ENCODE measurements around the gene TNS1. TPM values are rescaled to one million over a fixed set of nuclear protein-coding genes. Genes with fewer than 3 reads are reported as not detected.

The TNS1 gene
- total RNA-seq, 2 experiments from 2014 or later = 11.0 to 13.5 TPM

DNA sequence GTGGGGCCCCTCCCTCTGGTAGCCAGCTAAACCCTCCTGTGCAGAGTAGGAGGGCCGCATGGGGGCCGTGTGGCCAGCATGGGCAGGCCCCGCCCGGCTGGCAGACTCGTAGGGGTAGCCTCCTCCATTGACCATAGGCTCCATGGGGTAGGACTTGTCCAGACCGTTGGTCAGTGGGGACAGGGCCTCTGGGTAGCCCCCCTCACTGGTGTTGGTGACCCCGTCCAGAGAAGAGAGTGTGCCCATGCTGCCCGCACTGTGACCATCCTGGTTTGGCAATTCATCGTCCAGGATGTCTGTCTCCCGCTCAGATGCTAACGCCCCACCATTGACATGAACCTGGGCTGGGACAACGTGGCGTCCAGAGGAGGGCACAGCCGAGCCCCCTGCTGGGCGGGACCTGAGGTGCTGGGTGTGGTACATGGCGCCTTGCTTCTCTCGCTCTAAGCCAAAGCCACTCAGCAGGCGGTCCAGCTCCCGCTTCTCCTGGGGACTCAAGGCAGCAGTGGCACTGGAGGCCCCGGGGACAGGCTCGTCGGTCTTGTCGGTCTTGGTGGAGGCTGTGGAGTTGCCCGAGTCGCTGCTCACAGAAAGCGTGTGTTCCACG is 154.3 kb downstream of the TNS1 start:
- CTCF ChIA-PET = no interaction called here

GRCh38 chr2:217847552-217848350 is 155.0 kb downstream of the TNS1 start:
- no peak overlapping the region for H3K27ac Mint-ChIP-seq
- no peaks in the 10 kb centered on the region for H3K4me1 Mint-ChIP-seq
- H3K36me3 Mint-ChIP-seq (ENCODE audit: low read depth) = no peaks in the 10 kb centered on the region
- H3K27me3 Mint-ChIP-seq = no peaks in the 10 kb centered on the region
- POLR2A ChIA-PET = no interaction called here
- H3K9me3 Mint-ChIP-seq = no peaks in the 10 kb centered on the region
- CTCF ChIA-PET = no interaction called here
- H3K4me3 Mint-ChIP-seq = no peak overlapping the region
- DNase-seq = no peak

More for the DNA sequence above, 154.3 kb downstream of the TNS1 start:
- no peaks in the 10 kb centered on the region for H3K36me3 Mint-ChIP-seq (ENCODE audit: low read depth)
- no peak for DNase-seq
- POLR2A ChIA-PET = no interaction called here
- H3K27ac Mint-ChIP-seq = no peak overlapping the region
- no peaks in the 10 kb centered on the region for H3K27me3 Mint-ChIP-seq
- no peaks in the 10 kb centered on the region for H3K4me1 Mint-ChIP-seq
- no peaks in the 10 kb centered on the region for H3K9me3 Mint-ChIP-seq
- no peak overlapping the region for H3K4me3 Mint-ChIP-seq

GRCh38 chr2:217847115-217847514 is 155.7 kb downstream of the TNS1 start:
- Mint-ChIP-seq H3K4me1 (no peaks in the 10 kb centered on the region), H3K4me3 (no peak overlapping the region), H3K27ac (no peak overlapping the region), H3K27me3 (no peaks in the 10 kb centered on the region), H3K9me3 (no peaks in the 10 kb centered on the region), H3K36me3 (ENCODE audit: low read depth) (no peaks in the 10 kb centered on the region)
- ChIA-PET CTCF (interaction anchor here (1.0 kb wide), 1 partner anchor 43 kb away, joined by 4 read pairs; no protein-coding TSS in a partner anchor), POLR2A (no interaction called here)
- no peak for DNase-seq

GRCh38 chr2:217846321-217846743 is 156.5 kb downstream of the TNS1 start:
- H3K27ac Mint-ChIP-seq = no peak overlapping the region
- H3K4me3 Mint-ChIP-seq = no peak overlapping the region
- H3K4me1 Mint-ChIP-seq = no peaks in the 10 kb centered on the region
- DNase-seq = no peak
- ChIA-PET POLR2A (no interaction called here), CTCF (interaction anchor here (1.0 kb wide), 1 partner anchor 44 kb away, joined by 4 read pairs; no protein-coding TSS in a partner anchor)
- H3K36me3 Mint-ChIP-seq (ENCODE audit: low read depth) = no peaks in the 10 kb centered on the region
- H3K9me3 Mint-ChIP-seq = no peaks in the 10 kb centered on the region
- no peaks in the 10 kb centered on the region for H3K27me3 Mint-ChIP-seq

DNA sequence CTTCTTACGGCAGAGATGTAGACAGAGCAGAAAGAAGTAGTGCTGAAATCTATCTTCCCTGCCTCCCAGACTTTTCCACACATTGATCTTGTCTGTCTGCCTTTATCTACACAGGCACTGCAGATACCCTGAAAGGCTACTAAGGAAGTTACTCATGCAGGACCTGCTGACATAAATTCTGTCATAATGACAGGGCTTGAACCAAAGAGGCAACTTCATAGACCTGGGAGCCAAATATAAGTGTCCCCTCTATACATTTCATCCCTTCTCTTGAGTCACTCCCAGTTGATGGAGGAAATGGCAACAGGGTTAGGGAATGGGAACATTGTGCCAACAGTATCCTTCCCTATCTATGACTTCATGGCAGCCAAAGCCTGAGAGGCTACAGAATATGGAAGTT is 157.5 kb downstream of the TNS1 start:
- Mint-ChIP-seq H3K27me3 (no peaks in the 10 kb centered on the region), H3K4me1 (no peaks in the 10 kb centered on the region), H3K36me3 (ENCODE audit: low read depth) (no peaks in the 10 kb centered on the region), H3K27ac (no peak overlapping the region), H3K9me3 (no peaks in the 10 kb centered on the region), H3K4me3 (no peak overlapping the region)
- CTCF ChIA-PET = no interaction called here
- no peak for DNase-seq
- POLR2A ChIA-PET = no interaction called here

- CTCF ChIA-PET = no interaction called here
- Mint-ChIP-seq H3K27me3 (no peaks in the 10 kb centered on the region), H3K36me3 (ENCODE audit: low read depth) (no peaks in the 10 kb centered on the region), H3K4me3 (no peak overlapping the region), H3K4me1 (no peaks in the 10 kb centered on the region), H3K27ac (no peak overlapping the region), H3K9me3 (no peaks in the 10 kb centered on the region)
- no peak for DNase-seq
- POLR2A ChIA-PET = no interaction called here
Observed at GRCh38 chr2:217844696-217845095, 158.1 kb downstream of the TNS1 start.

GRCh38 chr2:217843324-217843723 is 159.5 kb downstream of the TNS1 start:
- ChIA-PET CTCF (interaction anchor here (0.6 to 0.7 kb wide), 2 partner anchors 677 to 792 kb away, joined by 3 read pairs; no protein-coding TSS in a partner anchor), POLR2A (no interaction called here)
- Mint-ChIP-seq H3K4me3 (no peak overlapping the region), H3K36me3 (ENCODE audit: low read depth) (no peaks in the 10 kb centered on the region), H3K9me3 (no peaks in the 10 kb centered on the region), H3K27ac (no peak overlapping the region), H3K4me1 (no peaks in the 10 kb centered on the region), H3K27me3 (no peaks in the 10 kb centered on the region)
- no peak for DNase-seq

GRCh38 chr2:217842017-217842416 is 160.8 kb downstream of the TNS1 start:
- no peak for DNase-seq
- no peak overlapping the region for H3K27ac Mint-ChIP-seq
- H3K9me3 Mint-ChIP-seq = no peaks in the 10 kb centered on the region
- ChIA-PET POLR2A (no interaction called here), CTCF (no interaction called here)
- H3K36me3 Mint-ChIP-seq (ENCODE audit: low read depth) = no peaks in the 10 kb centered on the region
- H3K4me1 Mint-ChIP-seq = no peaks in the 10 kb centered on the region
- H3K27me3 Mint-ChIP-seq = no peaks in the 10 kb centered on the region
- H3K4me3 Mint-ChIP-seq = no peak overlapping the region

DNA sequence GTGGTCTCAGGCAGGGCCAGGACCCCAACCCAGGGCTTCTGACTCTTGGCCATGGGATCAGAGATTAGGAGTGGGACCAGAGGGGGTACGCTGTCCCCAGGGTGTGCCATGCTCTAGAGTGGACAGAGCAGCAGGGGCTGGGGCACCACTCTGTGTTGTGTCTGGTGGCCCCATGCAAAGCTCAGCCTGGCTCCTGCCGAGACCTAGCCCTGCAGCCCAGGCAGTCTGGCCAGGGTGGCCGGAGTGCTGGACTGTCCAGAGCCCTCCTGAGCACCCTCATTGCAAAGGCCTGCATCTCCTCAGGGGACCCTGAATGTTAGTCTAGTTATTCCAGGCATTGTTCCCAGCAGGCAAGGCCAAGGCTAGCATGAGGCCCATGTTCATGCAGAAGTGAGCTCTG is 162.3 kb downstream of the TNS1 start:
- H3K36me3 Mint-ChIP-seq (ENCODE audit: low read depth) = no peaks in the 10 kb centered on the region
- CTCF ChIA-PET = no interaction called here
- no peaks in the 10 kb centered on the region for H3K27me3 Mint-ChIP-seq

DNA sequence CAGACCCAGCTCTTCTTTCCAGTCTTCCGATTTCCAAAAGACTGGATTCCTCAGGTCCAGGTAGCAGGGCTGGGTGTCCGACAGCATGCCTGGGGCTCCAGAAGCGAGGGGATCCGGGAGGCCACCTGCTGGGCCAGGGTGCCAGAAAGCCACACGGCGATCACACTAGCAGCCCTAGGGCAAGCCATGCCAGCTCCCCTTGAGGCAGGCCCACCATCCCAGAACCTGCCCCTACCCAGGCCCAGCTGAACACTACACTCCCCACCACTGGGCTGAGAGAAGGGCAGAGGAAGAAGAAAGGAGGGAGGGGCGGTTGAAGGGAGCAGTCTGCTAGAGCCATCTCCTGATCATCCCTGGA is 163.1 kb downstream of the TNS1 start:
- Mint-ChIP-seq H3K9me3 (no peaks in the 10 kb centered on the region), H3K27me3 (no peaks in the 10 kb centered on the region), H3K4me3 (no peak overlapping the region), H3K4me1 (no peaks in the 10 kb centered on the region), H3K36me3 (ENCODE audit: low read depth) (no peaks in the 10 kb centered on the region), H3K27ac (no peak overlapping the region)
- ChIA-PET POLR2A (no interaction called here), CTCF (no interaction called here)
- no peak for DNase-seq

More for the DNA sequence above, 162.3 kb downstream of the TNS1 start:
- Mint-ChIP-seq H3K27ac (no peak overlapping the region), H3K9me3 (no peaks in the 10 kb centered on the region), H3K4me3 (no peak overlapping the region), H3K4me1 (no peaks in the 10 kb centered on the region)
- DNase-seq = no peak
- POLR2A ChIA-PET = no interaction called here

DNA sequence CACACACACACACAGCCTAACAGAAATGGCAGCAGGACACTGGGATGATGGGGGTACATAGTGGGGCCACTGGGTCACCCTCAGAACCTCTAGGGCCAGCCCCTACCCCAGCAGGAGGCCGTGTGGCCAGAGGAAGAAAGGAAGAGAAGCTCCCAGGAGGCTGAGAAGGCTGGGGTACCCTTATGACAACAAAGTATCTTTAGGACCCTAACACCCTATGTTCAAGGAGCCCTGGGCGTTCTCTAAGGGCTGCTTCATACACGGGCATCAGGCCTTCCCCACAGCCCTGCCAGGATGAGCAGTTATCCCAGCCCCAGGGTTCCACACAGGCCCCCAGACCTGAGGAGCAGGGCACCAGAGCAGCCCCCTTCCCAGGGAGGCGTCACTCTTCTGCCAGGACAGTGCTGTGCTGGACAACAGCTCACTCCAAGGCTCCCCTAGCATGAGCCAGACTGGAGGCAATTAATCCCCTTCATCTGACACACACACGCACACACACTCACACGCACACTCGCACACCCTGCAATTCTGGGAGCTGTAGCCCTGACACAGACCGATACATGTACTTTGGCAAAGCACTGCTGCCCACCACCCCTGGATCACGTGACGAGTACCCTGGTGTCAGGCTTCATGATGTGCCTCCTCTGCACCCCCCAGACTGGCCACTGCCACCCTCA is 163.6 kb downstream of the TNS1 start:
- no peaks in the 10 kb centered on the region for H3K27me3 Mint-ChIP-seq
- DNase-seq = no peak
- no peak overlapping the region for H3K27ac Mint-ChIP-seq
- no peak overlapping the region for H3K4me3 Mint-ChIP-seq
- no peaks in the 10 kb centered on the region for H3K4me1 Mint-ChIP-seq
- no peaks in the 10 kb centered on the region for H3K9me3 Mint-ChIP-seq
- ChIA-PET CTCF (no interaction called here), POLR2A (no interaction called here)
- no peaks in the 10 kb centered on the region for H3K36me3 Mint-ChIP-seq (ENCODE audit: low read depth)

DNA sequence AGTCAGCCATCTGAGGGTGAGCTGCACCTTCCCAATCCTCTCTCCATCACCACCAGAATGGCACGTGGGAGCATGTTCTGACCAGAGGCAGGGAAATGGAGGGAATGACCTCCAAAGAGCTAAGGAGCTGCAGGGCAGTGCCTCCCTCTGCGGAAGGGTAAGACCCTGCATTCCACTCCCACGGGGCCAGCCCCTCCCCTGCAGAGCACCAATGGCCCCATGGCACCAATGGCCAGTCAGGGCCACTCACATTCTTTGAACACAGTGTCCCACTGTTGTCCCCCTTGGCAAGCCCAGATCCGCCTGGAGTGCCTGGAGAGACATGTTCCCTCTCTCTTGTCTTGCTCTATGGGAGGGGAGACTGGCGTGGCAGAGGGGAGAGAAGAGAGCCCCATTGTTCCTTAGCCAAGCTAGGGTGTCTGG is 164.4 kb downstream of the TNS1 start:
- Mint-ChIP-seq H3K27ac (no peak overlapping the region), H3K4me3 (no peak overlapping the region), H3K9me3 (no peaks in the 10 kb centered on the region), H3K27me3 (no peaks in the 10 kb centered on the region), H3K4me1 (no peaks in the 10 kb centered on the region), H3K36me3 (ENCODE audit: low read depth) (no peaks in the 10 kb centered on the region)
- DNase-seq = no peak
- ChIA-PET POLR2A (no interaction called here), CTCF (interaction anchor here (1.3 kb wide), 1 partner anchor 94 kb away, joined by 3 read pairs; no protein-coding TSS in a partner anchor)

GRCh38 chr2:217837530-217837929 is 165.3 kb downstream of the TNS1 start:
- Mint-ChIP-seq H3K27ac (no peak overlapping the region), H3K4me1 (no peaks in the 10 kb centered on the region)
- CTCF ChIA-PET = interaction anchor here (1.3 kb wide), 1 partner anchor 95 kb away, joined by 3 read pairs; no protein-coding TSS in a partner anchor

More at GRCh38 chr2:217837530-217837929, 165.3 kb downstream of the TNS1 start:
- no peaks in the 10 kb centered on the region for H3K36me3 Mint-ChIP-seq (ENCODE audit: low read depth)
- DNase-seq = no peak
- POLR2A ChIA-PET = no interaction called here
- H3K9me3 Mint-ChIP-seq = no peaks in the 10 kb centered on the region
- no peaks in the 10 kb centered on the region for H3K27me3 Mint-ChIP-seq
- H3K4me3 Mint-ChIP-seq = no peak overlapping the region
